B cell (primary cell): Measurements from ENCODE around the gene BRAF. TPM values are rescaled to one million over a fixed set of nuclear protein-coding genes. Genes with fewer than 3 reads are reported as not detected.
"Not testable (repeated sequence)": the region's sequence is repeated elsewhere in the genome, so short reads cannot be mapped to it uniquely, and the experiment has no call there.

Experiments used
- ATAC-seq: fragments of 200-7000 bp; cut with Tn5 transposase; one replicate; pipeline ENCODE4 v1.10.0; 2021; ENCODE audit warnings: low read depth, mild to moderate bottlenecking, moderate number of reproducible peaks, moderate library complexity
- CTCF ChIA-PET: fragments of 350-600 bp; sonication (Branson Sonifier 250); formaldehyde crosslinking; loops from one replicate; lab custom pipeline; 2021; ENCODE audit warnings: antibody characterized with exemption, inconsistent platforms; lab: Charles Lee
- POLR2A ChIA-PET: fragments of 350-600 bp; sonication (Branson Sonifier 250); formaldehyde crosslinking; loops from one replicate; lab custom pipeline; 2021; ENCODE audit warnings: antibody characterized with exemption; lab: Charles Lee
- DNase-seq: peaks from one replicate; pipeline ENCODE4 v3.0.0; 2013
- H2AFZ ChIP-seq: 2 replicates; pipeline ENCODE4 v1.6.1; 2012; ENCODE audit warnings: mild to moderate bottlenecking, low read depth, low read length; ENCODE audit not compliant: insufficient read depth, poor library complexity, severe bottlenecking
- H3K27ac ChIP-seq, 2 donors: 1 replicate in 1 of 2; 2 replicates in 1 of 2; pipeline ENCODE4 v1.5.1; 2012 to 2013; ENCODE audit warnings: low read length in 2 of 2, mild to moderate bottlenecking in 2 of 2, moderate library complexity in 1 of 2
- H3K27me3 ChIP-seq, 4 experiments: fragments of 200-600 bp in 1 of 4; sonication (generic) in 1 of 4; replicated peaks in 1 of 4; 1 replicate in 2 of 4; 2 replicates in 2 of 4; pipeline versions ENCODE4 v1.6.1 to v1.7.0; 2013 to 2016; ENCODE audit warnings: low read length in 3 of 4, mild to moderate bottlenecking in 2 of 4, mixed read lengths in 1 of 4, moderate library complexity in 1 of 4; ENCODE audit not compliant: insufficient read depth in 4 of 4, control insufficient read depth in 3 of 4; ENCODE audit errors: control extremely low read depth in 1 of 4
- H3K36me3 ChIP-seq, 2 experiments: replicated peaks in 1 of 2; 1 replicate in 1 of 2; 2 replicates in 1 of 2; pipeline versions ENCODE4 v1.6.1 to v1.7.1; 2013; ENCODE audit warnings: low read length in 1 of 2; ENCODE audit not compliant: insufficient read depth in 2 of 2, control insufficient read depth in 1 of 2; ENCODE audit errors: control extremely low read depth in 1 of 2, extremely low read depth in 1 of 2
- H3K4me1 ChIP-seq, 2 donors: fragments of 200-600 bp in 1 of 2; sonication (generic) in 1 of 2; 1 replicate in 1 of 2; 2 replicates in 1 of 2; pipeline versions ENCODE4 v1.5.1 to v1.6.1; 2013 to 2017; ENCODE audit warnings: low read length in 2 of 2; ENCODE audit not compliant: control insufficient read depth in 2 of 2, insufficient read depth in 2 of 2
- H3K4me2 ChIP-seq: replicated peaks from 2 replicates; pipeline ENCODE3; 2012; ENCODE audit warnings: mild to moderate bottlenecking, low read depth, low read length; ENCODE audit not compliant: poor library complexity, severe bottlenecking
- H3K4me3 ChIP-seq, 5 experiments: fragments of 200-600 bp in 1 of 5; sonication (generic) in 1 of 5; 1 replicate in 3 of 5; 2 replicates in 2 of 5; pipeline versions ENCODE4 v1.5.1 to v1.7.0; 2011 to 2016; ENCODE audit warnings: low read length in 4 of 5, mild to moderate bottlenecking in 4 of 5, low read depth in 2 of 5, control low read depth in 1 of 5, moderate library complexity in 1 of 5; ENCODE audit not compliant: insufficient read depth in 1 of 5; ENCODE audit errors: control extremely low read depth in 1 of 5, extremely low read depth in 1 of 5
- H3K79me2 ChIP-seq: fragments of 200-600 bp; sonication (generic); one replicate; pipeline ENCODE4 v1.6.0; 2016; ENCODE audit warnings: low read length; ENCODE audit not compliant: control insufficient read depth, insufficient read depth
- H3K9ac ChIP-seq: fragments of 200-600 bp; sonication (generic); 2 replicates; pipeline ENCODE4 v1.6.1; 2017; ENCODE audit warnings: mild to moderate bottlenecking, low read length, moderate library complexity
- H3K9me3 ChIP-seq, 3 donors: one replicate each; pipeline versions ENCODE4 v1.6.1 to v1.7.1; 2013; ENCODE audit warnings: low read length in 2 of 3; ENCODE audit not compliant: control insufficient read depth in 2 of 3, insufficient read depth in 1 of 3; ENCODE audit errors: control extremely low read depth in 1 of 3
- H4K20me1 ChIP-seq: 2 replicates; pipeline ENCODE4 v1.6.0; 2012; ENCODE audit warnings: mild to moderate bottlenecking, low read length; ENCODE audit not compliant: insufficient read depth, control insufficient read depth, poor library complexity, severe bottlenecking
- H3K27ac Mint-ChIP-seq: one replicate; pipeline ENCODE4 v1.8.0; 2021; ENCODE audit warnings: mixed read lengths
- H3K27me3 Mint-ChIP-seq: one replicate; pipeline ENCODE4 v1.8.0; 2021; ENCODE audit warnings: mixed read lengths
- H3K4me1 Mint-ChIP-seq: one replicate; pipeline ENCODE4 v1.8.0; 2021; ENCODE audit warnings: mixed read lengths
- H3K4me3 Mint-ChIP-seq: one replicate; pipeline ENCODE4 v1.8.0; 2021; ENCODE audit warnings: mixed read lengths
- H3K9me3 Mint-ChIP-seq: one replicate; pipeline ENCODE4 v1.8.0; 2022; ENCODE audit warnings: mixed read lengths; ENCODE audit not compliant: insufficient read depth
- EZH2 ChIP-seq: IDR thresholded peaks from 2 replicates; pipeline ENCODE4 v1.6.1; 2012; ENCODE audit warnings: borderline replicate concordance, low read depth, mild to moderate bottlenecking, moderate library complexity, low read length; ENCODE audit not compliant: insufficient read depth, poor library complexity, severe bottlenecking
- WGBS: methylation state at CpG from one replicate; pipeline ENCODE4 v1.1.5; 2013; ENCODE audit warnings: missing lambda C conversion rate; ENCODE audit not compliant: insufficient coverage; 5-methylcytosine and 5-hydroxymethylcytosine counted together
- intact Hi-C: fragments of 100-400 bp; cut with micrococcal nuclease; formaldehyde crosslinking; loops from one replicate; pipeline ENCODE4 v1.10.0; 2022
- polyA plus RNA-seq: library from polyadenylated mRNA; depleted of rRNA; stranded (reverse); fragments of >200 nt; gene quantifications from 2 replicates; pipeline ENCODE4 v1.2.3, GENCODE V29; 2012
- total RNA-seq, 2 donors: library from RNA; stranded (reverse); fragments of 120-200 nt in 1 of 2; gene quantifications; 1 replicate in 1 of 2; 2 replicates in 1 of 2; pipeline versions ENCODE4 v1.2.3 to v1.2.4, GENCODE V29; 2013 to 2022
- TF ChIP-seq, protein P1 (sequence below): fragments of 200-600 bp; IDR thresholded peaks from one replicate; pipeline ENCODE4 v1.8.0; 2022; ENCODE audit warnings: antibody characterized with exemption, mild to moderate bottlenecking

BRAF gene
- total and polyA plus RNA-seq, 2 donors (not counting 1 experiment from before 2014, with no cell fraction given): 13.5 to 90.9 TPM

DNA sequence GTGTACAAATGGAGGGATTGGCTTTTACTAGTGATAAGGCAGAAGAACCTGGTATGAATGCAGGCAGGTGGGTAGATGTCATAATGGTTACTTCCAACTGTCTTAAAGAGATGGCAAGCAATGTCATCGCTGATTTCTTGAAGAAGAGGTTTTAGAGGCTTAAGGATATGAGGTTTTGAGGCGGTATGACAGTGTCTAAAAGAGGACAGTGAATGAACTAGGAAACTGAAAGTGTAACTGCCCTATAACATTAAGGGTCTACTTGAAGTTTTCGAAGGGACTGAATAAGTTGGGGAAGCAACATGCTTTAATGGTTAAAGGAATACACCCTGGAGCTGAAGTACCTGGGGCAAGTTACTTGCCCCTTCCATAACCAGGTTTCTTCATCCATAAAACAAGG, 157.3 kb downstream of the BRAF start:
- no peak overlapping the region for H3K4me3 ChIP-seq
- H3K4me1 ChIP-seq: no peaks in the 10 kb centered on the region
- peaks cover 4 to 12% of the 10 kb centered on the region in 2 experiments for H3K36me3 ChIP-seq
- ATAC-seq (no peak), DNase-seq (no peak)
- no peak overlapping the region for H2AFZ ChIP-seq
- H3K9me3 ChIP-seq: peaks cover 0 to 7% (median 0%) of the 10 kb centered on the region in 3 donors
- H3K79me2 ChIP-seq: no peaks in the 10 kb centered on the region
- TF ChIP-seq, protein P1, sequence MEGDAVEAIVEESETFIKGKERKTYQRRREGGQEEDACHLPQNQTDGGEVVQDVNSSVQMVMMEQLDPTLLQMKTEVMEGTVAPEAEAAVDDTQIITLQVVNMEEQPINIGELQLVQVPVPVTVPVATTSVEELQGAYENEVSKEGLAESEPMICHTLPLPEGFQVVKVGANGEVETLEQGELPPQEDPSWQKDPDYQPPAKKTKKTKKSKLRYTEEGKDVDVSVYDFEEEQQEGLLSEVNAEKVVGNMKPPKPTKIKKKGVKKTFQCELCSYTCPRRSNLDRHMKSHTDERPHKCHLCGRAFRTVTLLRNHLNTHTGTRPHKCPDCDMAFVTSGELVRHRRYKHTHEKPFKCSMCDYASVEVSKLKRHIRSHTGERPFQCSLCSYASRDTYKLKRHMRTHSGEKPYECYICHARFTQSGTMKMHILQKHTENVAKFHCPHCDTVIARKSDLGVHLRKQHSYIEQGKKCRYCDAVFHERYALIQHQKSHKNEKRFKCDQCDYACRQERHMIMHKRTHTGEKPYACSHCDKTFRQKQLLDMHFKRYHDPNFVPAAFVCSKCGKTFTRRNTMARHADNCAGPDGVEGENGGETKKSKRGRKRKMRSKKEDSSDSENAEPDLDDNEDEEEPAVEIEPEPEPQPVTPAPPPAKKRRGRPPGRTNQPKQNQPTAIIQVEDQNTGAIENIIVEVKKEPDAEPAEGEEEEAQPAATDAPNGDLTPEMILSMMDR: no peak
- no peak for TF ChIP-seq EZH2
- no peak overlapping the region for H3K4me3 Mint-ChIP-seq
- no peaks in the 10 kb centered on the region for H4K20me1 ChIP-seq
- intact Hi-C loops: no loop called here
- H3K4me1 Mint-ChIP-seq: no peaks in the 10 kb centered on the region
- H3K27me3 Mint-ChIP-seq: no peaks in the 10 kb centered on the region
- H3K27ac Mint-ChIP-seq: no peak overlapping the region
- ChIA-PET POLR2A (no interaction called here), CTCF (no interaction called here)
- no peaks in the 10 kb centered on the region for H3K27me3 ChIP-seq
- H3K9me3 Mint-ChIP-seq: peaks cover 2% of the 10 kb centered on the region
- WGBS: 91% methylated on average over 2 of the region's 3 CpGs
- H3K27ac ChIP-seq: no peak overlapping the region
- no peak overlapping the region for H3K4me2 ChIP-seq
- no peak overlapping the region for H3K9ac ChIP-seq

DNA sequence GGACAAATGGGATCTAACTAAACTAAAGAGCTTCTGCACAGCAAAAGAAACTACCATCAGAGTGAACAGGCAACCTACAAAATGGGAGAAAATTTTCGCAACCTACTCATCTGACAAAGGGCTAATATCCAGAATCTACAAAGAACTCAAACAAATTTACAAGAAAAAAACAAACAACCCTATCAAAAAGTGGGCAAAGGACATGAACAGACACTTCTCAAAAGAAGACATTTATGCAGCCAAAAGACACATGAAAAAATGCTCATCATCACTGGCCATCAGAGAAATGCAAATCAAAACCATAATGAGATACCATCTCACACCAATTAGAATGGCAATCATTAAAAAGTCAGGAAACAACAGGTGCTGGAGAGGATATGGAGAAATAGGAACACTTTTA, 159.3 kb downstream of the BRAF start:
- H3K4me2 ChIP-seq, H3K4me1 Mint-ChIP-seq, ATAC-seq, H3K4me1 ChIP-seq, H2AFZ ChIP-seq, H3K9me3 Mint-ChIP-seq, H3K79me2 ChIP-seq, H4K20me1 ChIP-seq, H3K27ac Mint-ChIP-seq, DNase-seq, POLR2A ChIA-PET, H3K9me3 ChIP-seq, H3K4me3 Mint-ChIP-seq, H3K27me3 Mint-ChIP-seq, H3K4me3 ChIP-seq, intact Hi-C loops, H3K9ac ChIP-seq, H3K36me3 ChIP-seq, H3K27ac ChIP-seq, H3K27me3 ChIP-seq, CTCF ChIA-PET: not testable (repeated sequence)
- WGBS: no CpG with 5 or more reads among the region's 1 CpG

GRCh38 chr7:140763166-140763565, 161.6 kb downstream of the BRAF start:
- H3K4me1 ChIP-seq, H2AFZ ChIP-seq, H3K27me3 Mint-ChIP-seq, H3K4me3 Mint-ChIP-seq, H3K27ac ChIP-seq, H3K27ac Mint-ChIP-seq, ATAC-seq, H3K36me3 ChIP-seq, CTCF ChIA-PET, H3K4me3 ChIP-seq, H3K4me2 ChIP-seq, H3K79me2 ChIP-seq, H3K4me1 Mint-ChIP-seq, DNase-seq, H3K27me3 ChIP-seq, H3K9ac ChIP-seq, intact Hi-C loops, H3K9me3 Mint-ChIP-seq, H3K9me3 ChIP-seq, H4K20me1 ChIP-seq: not testable (repeated sequence)
- 96% methylated on average over 5 of the region's 25 CpGs for WGBS
- POLR2A ChIA-PET: interaction anchor here (0.6 kb wide), 1 partner anchor 61 kb away, joined by 3 read pairs; no protein-coding TSS in a partner anchor
